Stimulated activated CD4-positive, alpha-beta T cell treated with anti-CD3 and anti-CD28 coated beads, Interleukin-4, amount 100 ng/mL, for 4 hours (primary cell): ENCODE measurements around the gene HERC5.

Experiments
- DNase-seq, 2 experiments: peaks; one replicate each; pipeline ENCODE4 v3.0.0-alpha.2; 2020

HERC5 gene

DNA sequence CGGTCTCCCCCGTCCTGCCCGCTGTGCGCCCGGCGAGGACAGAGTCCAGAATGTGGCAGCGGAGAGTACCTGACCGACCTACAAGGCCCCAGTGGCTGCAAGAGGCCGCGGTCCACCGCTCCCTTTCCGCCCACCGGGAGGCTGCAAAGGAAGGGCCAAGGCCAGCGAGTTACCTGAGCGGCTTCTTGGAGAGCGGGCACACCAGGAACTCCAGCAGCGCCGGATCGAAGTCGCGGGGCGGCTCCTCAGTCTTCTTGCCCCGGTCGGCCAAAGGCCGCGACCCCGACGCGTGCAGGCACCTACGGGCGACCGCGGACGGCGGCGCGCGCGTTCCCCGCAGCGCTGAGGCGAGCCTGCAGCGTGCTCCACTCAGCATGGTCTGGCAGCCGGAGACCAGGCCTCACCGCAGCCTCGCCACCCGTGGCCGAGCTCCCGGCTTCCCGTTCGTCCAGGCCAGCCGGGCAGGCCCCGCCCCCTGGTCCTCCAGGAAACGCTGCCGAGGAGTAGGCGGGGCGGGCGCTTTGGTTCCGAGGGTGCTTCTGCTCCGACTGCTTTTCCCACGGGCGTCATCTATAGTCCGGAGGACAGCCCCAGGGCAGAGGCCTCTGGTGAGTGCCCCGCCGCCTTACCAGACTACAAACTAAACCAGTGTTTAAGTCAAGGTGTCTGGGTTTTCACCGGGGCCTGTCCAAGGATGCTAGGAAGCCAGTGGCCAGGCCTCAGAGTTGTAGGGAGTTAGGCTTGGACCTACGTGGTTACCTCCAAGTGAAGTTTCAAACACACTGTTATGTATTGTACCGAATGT lies 66.6 kb downstream of the HERC5 start, which contains the start of gene PYURF:
Gene PYURF, minus strand, starts transcription at position 452 of the 805 bp plus-strand sequence. Its CDS starts 76 bp downstream, at position 376.
- DNase-seq = peak; percentile 70 to 79

DNA sequence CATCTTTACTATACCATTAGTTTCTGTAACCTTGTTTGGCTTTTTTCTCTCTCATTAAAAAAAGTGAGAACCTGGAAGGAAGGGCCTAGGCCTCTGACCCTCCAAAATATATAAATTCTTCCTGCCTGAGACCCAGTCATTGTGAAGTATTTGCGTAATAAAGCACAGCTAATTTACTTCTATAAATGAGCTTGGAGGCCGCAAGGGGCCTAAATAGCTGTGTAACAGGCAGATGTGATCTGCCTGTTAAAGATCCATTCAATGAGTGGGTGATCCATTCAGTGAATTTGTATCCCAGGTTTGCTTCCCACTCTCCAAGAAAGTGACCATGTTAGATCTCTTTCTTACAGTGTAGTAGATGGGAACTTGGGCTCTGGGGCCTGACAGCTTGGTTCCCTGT lies 67.3 kb downstream of the HERC5 start:
- no peak for DNase-seq

DNA sequence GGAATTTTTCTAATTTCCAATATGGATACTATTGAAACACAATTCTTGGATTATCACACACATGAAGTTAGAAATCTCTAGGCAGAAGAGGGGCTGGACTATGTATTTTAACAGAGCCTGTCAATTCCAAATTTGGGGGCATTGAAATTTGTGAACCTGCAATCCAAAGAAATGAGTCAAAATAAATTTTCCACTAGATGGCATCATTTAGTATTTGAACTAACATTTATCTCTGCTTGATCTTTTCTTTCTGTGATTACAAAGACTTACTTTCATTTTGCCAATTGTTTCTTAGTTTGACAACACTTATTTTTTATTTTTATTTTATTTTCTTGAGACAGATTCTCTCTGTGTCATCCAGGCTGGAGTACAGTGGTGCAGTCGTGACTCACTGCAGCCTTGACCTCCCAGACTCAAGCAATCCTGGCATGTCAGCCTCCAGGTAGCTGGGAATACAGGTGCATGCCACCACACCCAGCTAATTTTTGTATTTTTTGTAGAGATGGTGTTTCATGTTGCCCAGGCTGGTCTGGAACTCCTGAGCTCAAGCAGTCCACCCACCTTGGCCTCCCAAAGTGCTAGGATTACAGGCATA lies 69.4 kb downstream of the HERC5 start:
- DNase-seq = no peak

DNA sequence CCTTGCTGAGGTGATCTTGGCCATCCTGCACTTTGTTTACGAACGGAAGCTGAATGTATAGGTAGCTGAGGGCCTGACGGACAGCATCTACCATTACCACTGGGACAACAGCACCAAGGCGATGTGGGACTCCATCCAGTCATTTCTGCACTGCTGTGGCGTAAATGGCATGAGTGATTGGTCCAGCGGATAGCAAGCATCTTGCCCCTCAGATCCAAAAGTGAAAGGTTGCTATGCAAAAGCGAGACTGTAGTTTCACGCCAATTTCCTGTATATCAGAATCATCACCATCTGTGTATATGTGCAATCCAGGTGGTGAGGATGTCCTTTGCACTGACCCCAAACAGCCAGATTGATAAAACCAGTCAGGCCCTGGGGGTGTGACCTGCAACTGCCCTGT lies 70.9 kb downstream of the HERC5 start:
- DNase-seq = no peak

DNA sequence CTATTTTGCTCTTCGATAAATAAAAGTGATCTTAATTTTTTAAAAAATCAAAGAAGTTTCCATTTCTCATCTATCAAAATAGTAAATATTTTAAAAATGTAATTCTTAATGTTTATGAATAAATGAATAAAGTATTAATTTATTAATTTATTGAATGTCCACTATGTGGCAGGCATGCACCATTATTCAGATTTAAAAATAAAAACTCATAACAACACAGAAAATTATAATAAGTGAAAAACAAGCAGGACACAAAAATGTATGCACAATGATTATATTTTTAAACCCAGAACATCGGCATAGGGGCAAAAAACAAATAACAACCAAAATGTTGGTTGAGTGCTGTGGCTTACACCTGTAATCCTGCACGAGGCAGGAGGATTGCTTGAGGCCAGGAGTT lies 71.9 kb downstream of the HERC5 start:
- DNase-seq = no peak

DNA sequence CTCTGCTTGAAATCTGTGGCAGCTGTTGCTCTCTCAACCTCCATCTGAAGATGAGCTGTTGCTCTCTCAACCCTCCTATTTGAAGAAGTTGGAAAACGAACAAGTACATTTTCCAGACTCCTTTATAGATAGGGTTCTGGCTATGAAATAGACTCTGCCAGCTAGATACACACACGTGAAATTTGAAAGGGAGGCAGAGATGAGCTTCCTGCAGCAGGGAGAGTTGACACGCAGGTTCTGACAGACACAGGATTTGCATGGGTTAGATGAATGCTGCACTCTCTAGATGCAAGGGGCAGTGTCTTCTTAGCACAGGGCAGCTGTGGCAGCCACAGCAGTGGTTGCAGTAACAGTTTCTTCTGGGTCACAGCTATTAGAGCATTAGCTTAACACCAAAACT lies 74.6 kb downstream of the HERC5 start:
- DNase-seq = no peak

DNA sequence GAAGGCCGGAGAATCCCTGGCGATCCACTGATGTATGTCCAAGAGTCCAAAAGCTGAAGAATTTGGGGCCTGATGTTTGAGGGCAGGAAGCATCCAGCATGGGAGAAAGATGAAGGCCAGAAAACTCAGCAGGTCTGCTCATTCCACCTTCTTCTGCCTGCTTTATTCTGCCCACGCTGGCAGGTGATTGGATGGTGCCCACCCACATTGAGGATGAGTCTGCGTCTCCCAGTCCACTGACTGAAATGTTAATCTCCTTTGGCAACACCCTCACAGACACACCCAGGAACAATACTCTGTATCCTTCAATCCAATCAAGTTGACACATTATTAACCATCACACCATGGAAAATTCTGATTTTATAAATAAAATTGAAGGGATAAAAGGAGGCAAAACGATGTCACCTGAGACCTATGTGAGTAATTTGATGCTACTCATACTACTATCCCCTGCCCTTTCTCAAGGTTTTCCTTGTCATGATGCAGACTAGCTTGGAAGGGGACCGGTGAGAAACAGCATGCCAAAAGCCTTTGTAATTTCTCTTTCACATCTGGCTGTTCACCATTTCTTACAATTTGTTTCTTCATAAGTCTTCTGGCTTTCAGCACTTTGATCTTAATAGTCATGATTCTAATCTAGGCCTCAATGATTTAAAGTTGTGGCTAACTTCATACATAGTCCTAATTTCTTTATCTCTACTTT lies 76.3 kb downstream of the HERC5 start:
- DNase-seq = no peak

DNA sequence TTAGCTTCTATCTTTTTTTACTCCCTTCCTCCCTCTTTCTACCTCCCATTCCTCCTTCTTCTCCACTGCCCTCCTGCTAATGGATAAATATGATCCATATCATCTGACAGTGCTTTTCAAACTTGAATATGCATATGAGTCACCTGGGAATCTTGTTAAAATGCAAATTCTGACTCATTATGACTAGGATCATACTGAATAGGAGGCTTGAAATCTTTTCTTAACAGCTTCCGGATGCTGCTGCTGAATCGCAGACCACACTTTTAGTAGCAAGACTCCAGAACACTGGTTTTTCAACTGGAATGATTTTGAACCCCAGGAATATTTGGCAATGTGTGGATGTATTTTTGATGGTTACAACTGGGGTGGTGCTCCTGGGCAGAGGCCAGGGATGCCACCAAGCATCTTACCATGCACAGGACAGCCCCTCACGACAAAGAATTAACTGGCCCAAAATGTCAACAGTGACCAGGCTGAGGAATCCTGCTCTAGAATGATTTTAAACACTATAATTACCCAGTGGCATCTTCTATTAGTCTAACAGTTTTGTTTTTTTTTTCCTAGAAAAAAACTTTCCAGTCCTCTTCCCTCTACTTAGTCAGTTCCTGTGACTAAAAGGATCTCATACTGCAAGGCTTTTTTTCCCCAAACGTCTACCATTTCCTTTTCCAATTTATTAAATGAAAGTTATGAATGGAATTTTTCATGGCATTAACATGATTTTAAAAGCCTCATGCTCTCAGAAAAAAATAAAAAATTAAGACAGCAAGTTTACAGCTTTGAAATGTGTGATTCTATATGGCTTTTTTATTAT lies 77.2 kb downstream of the HERC5 start:
- no peak for DNase-seq

DNA sequence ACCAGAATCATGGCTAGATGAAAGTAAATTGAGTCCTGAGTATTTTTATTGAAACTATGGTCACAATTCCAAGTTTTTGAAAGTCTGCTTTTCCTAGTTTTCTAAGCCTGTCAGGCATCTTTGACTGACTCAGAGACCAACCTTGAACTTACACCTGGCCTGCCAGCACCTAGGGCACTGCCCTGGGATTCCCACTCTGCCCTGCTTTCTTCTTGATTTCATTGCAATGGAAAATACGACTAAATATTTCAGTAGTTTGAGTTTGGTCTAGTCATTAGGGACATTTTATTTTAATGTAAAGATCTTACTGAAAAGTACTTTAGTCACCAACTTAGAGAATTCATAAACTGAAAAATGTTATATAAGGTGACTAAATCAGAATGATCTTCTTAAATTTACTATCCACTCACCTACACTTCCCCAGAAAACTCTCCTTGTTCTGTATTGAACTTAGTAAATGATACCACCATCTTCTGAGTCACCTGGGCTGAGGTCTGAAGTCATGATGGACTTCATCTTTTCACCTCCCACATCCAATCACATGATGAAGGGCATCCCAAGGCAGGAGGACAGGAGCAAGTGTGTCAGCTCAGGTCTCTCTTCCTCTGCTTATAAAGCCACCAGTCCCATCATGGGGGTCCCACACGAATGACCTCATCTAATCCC lies 78.3 kb downstream of the HERC5 start:
- no peak for DNase-seq

DNA sequence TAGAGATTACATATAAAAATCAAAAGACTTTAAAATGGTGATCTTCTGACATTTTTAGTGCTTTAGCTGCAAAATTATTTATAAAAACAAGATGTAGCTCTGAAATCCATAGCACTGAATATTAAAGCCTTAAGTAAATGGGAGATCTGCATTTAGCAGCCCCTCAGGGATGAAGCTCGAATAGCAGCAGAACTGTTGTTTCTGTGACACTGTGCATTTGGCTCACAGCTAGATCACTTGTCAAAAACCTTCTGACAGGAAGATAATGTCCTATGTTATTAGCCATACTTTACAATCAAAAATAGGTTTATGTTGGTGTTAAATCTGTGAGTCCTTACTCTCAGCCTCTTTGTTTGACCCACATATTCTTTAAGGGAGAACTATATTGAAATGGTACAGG lies 80.8 kb downstream of the HERC5 start:
- no peak for DNase-seq

DNA sequence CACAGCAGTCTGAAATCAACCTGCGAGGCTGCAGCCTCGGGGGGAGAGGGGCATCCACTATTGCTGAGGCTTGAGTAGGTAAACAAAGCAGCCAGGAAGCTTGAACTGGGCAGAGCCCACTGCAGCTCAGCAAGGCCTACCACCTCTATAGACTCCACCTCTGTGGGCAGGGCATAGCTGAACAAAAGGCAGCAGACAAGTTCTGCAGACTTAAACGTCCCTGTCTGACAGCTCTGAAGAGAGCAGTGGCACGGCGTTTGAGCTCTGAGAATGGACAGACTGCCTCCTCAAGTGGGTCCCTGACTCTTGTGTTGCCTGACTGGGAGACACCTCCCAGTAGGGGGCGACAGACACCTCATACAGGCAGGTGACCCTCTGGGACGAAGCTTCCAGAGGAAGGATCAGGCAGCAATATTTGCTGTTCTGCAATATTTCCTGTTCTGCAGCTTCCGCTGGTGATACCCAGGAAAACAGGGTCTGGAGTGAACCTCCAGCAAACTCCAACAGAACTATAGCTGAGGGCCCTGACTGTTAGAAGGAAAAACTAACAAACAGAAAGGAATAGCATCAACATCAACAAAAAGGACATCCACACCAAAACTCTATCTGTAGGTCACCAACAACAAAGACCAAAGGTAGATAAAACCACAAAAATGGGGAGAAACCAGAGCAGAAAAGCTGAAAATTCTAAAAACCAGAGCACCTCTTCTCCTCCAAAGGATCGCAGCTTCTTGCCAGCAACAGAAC lies 82.6 kb downstream of the HERC5 start:
- peak; percentile 69 to 70 for DNase-seq

DNA sequence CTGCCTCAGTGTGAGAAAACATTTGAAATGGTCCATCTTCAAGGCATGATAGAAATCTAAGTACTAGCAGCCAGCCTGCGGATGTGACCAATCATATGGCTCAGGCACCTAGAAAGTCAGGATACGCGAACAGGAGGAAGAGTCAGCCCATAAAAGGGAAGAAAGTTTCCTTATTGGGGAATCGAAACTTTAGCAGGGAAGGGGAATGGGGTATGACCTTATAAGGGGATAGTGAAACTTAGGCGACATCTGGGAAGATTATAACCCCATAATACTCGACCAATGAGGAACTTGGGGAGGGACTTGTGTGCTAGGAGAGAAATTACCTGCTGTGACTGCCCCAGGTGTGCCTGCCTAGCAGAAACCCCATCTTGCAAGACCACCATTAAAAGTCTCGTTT lies 92.9 kb downstream of the HERC5 start:
- no peak for DNase-seq
